GM23338 (cell line): Measurements from ENCODE around the gene DNAJB6. TPM values are rescaled to one million over a fixed set of nuclear protein-coding genes. Genes with fewer than 3 reads are reported as not detected.

Experiments
- ATAC-seq: fragments of 200-7000 bp; cut with Tn5 transposase; 3 replicates; pipeline ENCODE4 v1.9.1; 2020
- DNase-seq: peaks from one replicate; pipeline ENCODE4 v3.0.0-alpha.2; 2015; ENCODE audit warnings: low spot score
- H2AFZ ChIP-seq: fragments of 200-600 bp; sonication (generic); 2 replicates; pipeline ENCODE4 v1.8.0; 2016; ENCODE audit warnings: antibody characterized with exemption, mild to moderate bottlenecking, moderate library complexity
- H3F3A ChIP-seq: fragments of 200-600 bp; sonication (generic); replicated peaks from 2 replicates; pipeline ENCODE4 v1.8.0; 2017; ENCODE audit warnings: antibody characterized with exemption, mixed run types, low read depth
- H3K27ac ChIP-seq: fragments of 200-600 bp; sonication (generic); 2 replicates; pipeline ENCODE4 v1.6.1; 2016; ENCODE audit warnings: low read depth
- H3K27me3 ChIP-seq: fragments of 200-600 bp; sonication (generic); 2 replicates; pipeline ENCODE4 v1.8.0; 2016; ENCODE audit warnings: mild to moderate bottlenecking, mixed run types, moderate library complexity; ENCODE audit not compliant: insufficient read depth
- H3K36me3 ChIP-seq: fragments of 200-600 bp; sonication (generic); 2 replicates; pipeline ENCODE4 v1.8.0; 2016; ENCODE audit warnings: mild to moderate bottlenecking; ENCODE audit not compliant: insufficient read depth
- H3K4me1 ChIP-seq: fragments of 200-600 bp; sonication (generic); 2 replicates; pipeline ENCODE4 v1.8.0; 2016; ENCODE audit warnings: mild to moderate bottlenecking, moderate library complexity; ENCODE audit not compliant: insufficient read depth
- H3K4me2 ChIP-seq: fragments of 200-600 bp; sonication (generic); 2 replicates; pipeline ENCODE4 v1.7.1; 2017; ENCODE audit warnings: mixed run types
- H3K4me3 ChIP-seq: fragments of 200-600 bp; sonication (generic); 2 replicates; pipeline ENCODE4 v1.6.1; 2016; ENCODE audit warnings: mixed run types
- H3K79me2 ChIP-seq: fragments of 200-600 bp; sonication (generic); replicated peaks from 2 replicates; pipeline ENCODE4 v1.8.0; 2017; ENCODE audit warnings: mild to moderate bottlenecking; ENCODE audit not compliant: insufficient read depth
- H3K9me2 ChIP-seq: fragments of 200-600 bp; sonication (generic); 2 replicates; pipeline ENCODE4 v1.8.0; 2017; ENCODE audit not compliant: insufficient read depth
- H4K20me1 ChIP-seq: fragments of 200-600 bp; sonication (generic); replicated peaks from 2 replicates; pipeline ENCODE4 v1.8.0; 2017; ENCODE audit warnings: mild to moderate bottlenecking; ENCODE audit not compliant: insufficient read depth
- H3K27ac Mint-ChIP-seq: 2 replicates; pipeline ENCODE4 v1.8.0; 2020; ENCODE audit warnings: inconsistent platforms, mild to moderate bottlenecking, moderate library complexity, mixed read lengths
- H3K27me3 Mint-ChIP-seq: 3 replicates; pipeline ENCODE4 v1.8.0; 2022; ENCODE audit warnings: low read depth, mild to moderate bottlenecking, moderate library complexity, mixed read lengths, inconsistent platforms; ENCODE audit not compliant: insufficient read depth, poor library complexity
- H3K36me3 Mint-ChIP-seq: 3 replicates; pipeline ENCODE4 v1.8.0; 2021; ENCODE audit warnings: low read depth, mild to moderate bottlenecking, inconsistent platforms, moderate library complexity, mixed read lengths
- H3K4me1 Mint-ChIP-seq: 3 replicates; pipeline ENCODE4 v1.8.0; 2020; ENCODE audit warnings: mild to moderate bottlenecking, inconsistent platforms, mixed read lengths
- H3K4me3 Mint-ChIP-seq: 3 replicates; pipeline ENCODE4 v1.8.0; 2021; ENCODE audit warnings: moderate library complexity, mild to moderate bottlenecking, inconsistent platforms, mixed read lengths
- H3K9me3 Mint-ChIP-seq: 3 replicates; pipeline ENCODE4 v1.8.0; 2020; ENCODE audit warnings: moderate library complexity, mild to moderate bottlenecking, inconsistent platforms, mixed read lengths
- CREB1 ChIP-seq: fragments of 250-450 bp; sonication (Bioruptor Pico); IDR thresholded peaks from 2 replicates; pipeline ENCODE4 v1.5.0; 2020; ENCODE audit warnings: low read depth, mild to moderate bottlenecking, moderate library complexity
- CTCF ChIP-seq, 2 experiments: fragments of 200-600 bp in 1 of 2; sonication (generic) in 1 of 2; conservative IDR thresholded peaks; 2 replicates each; pipeline versions ENCODE4 v1.5.1 to v1.6.1; 2016 to 2017; ENCODE audit warnings: antibody characterized with exemption in 2 of 2, low read depth in 2 of 2, mild to moderate bottlenecking in 2 of 2, moderate library complexity in 1 of 2
- ETS1 ChIP-seq: IDR thresholded peaks from 2 replicates; pipeline ENCODE4 v1.6.1; 2016; ENCODE audit warnings: antibody characterized with exemption
- EZH2 ChIP-seq: fragments of 200-600 bp; sonication (generic); IDR thresholded peaks from one replicate; pipeline ENCODE4 v1.8.0; 2017; ENCODE audit warnings: antibody characterized with exemption, mild to moderate bottlenecking, low read depth; ENCODE audit not compliant: unreplicated experiment
- EZH2phosphoT487 ChIP-seq: fragments of 200-600 bp; sonication (generic); IDR thresholded peaks from one replicate; pipeline ENCODE4 v1.8.1; 2018; ENCODE audit warnings: antibody characterized with exemption; ENCODE audit not compliant: unreplicated experiment
- JUNB ChIP-seq: IDR thresholded peaks from one replicate; pipeline ENCODE4 v1.6.1; 2016; ENCODE audit warnings: antibody characterized with exemption; ENCODE audit not compliant: unreplicated experiment
- NANOG ChIP-seq: IDR thresholded peaks from 2 replicates; pipeline ENCODE4 v1.6.1; 2016; ENCODE audit warnings: antibody characterized with exemption, borderline replicate concordance
- POLR2AphosphoS5 ChIP-seq: IDR thresholded peaks from 2 replicates; pipeline ENCODE4 v1.6.1; 2016; ENCODE audit warnings: antibody characterized with exemption, low read depth
- REST ChIP-seq: IDR thresholded peaks from one replicate; pipeline ENCODE4 v1.6.1; 2018; ENCODE audit warnings: antibody characterized with exemption; ENCODE audit not compliant: unreplicated experiment
- STAT1 ChIP-seq: IDR thresholded peaks from one replicate; pipeline ENCODE4 v1.6.1; 2016; ENCODE audit warnings: antibody characterized with exemption; ENCODE audit not compliant: unreplicated experiment
- ZNF114 ChIP-seq: fragments of 250-450 bp; sonication (Bioruptor Pico); IDR thresholded peaks from 2 replicates; pipeline ENCODE4 v1.5.0; 2020; ENCODE audit warnings: mild to moderate bottlenecking, moderate library complexity
- polyA plus RNA-seq: library from polyadenylated mRNA; unstranded; fragments of >200 nt; fragmentation: Nextera tagmentation; extraction: Ambion mirVana; gene quantifications from 2 replicates; pipeline ENCODE4 v1.2.1, GENCODE V29; 2016
- total RNA-seq: library from RNA; depleted of rRNA; stranded (reverse); fragments of >200 nt; shearing (Covaris generic); gene quantifications from 2 replicates; pipeline ENCODE4 v1.2.3, GENCODE V29; 2014

Gene DNAJB6
- total and polyA plus RNA-seq, 2 experiments from 2014 or later: 308 to 322 TPM

GRCh38 chr7:157297185-157297584 is 39.6 kb upstream of the DNAJB6 start (continued):
- no peak for TF ChIP-seq CTCF (conservative IDR thresholded peaks at IDR 0.05; ENCODE audit: low read depth in 2 of 2)
- TF ChIP-seq ETS1: no peak
- TF ChIP-seq STAT1: no peak
- no peak for TF ChIP-seq NANOG
- TF ChIP-seq JUNB: no peak
- TF ChIP-seq POLR2AphosphoS5: no peak
- TF ChIP-seq CREB1 (CRISPR knock-in tag): no peak
- no peak for TF ChIP-seq EZH2
- TF ChIP-seq EZH2phosphoT487: no peak
- no peak for TF ChIP-seq REST
- no peak for TF ChIP-seq ZNF114 (CRISPR knock-in tag)

GRCh38 chr7:157299317-157299612 is 37.5 kb upstream of the DNAJB6 start:
- Mint-ChIP-seq H3K4me3 (no peak overlapping the region; the same call in 2 of the 3 replicates), H3K36me3 (peaks cover 6% of the 10 kb centered on the region; the same call in 2 of the 3 replicates), H3K27me3 (peaks cover 7% of the 10 kb centered on the region), H3K9me3 (peaks cover 3% of the 10 kb centered on the region; the same call in 2 of the 3 replicates), H3K27ac (peak overlapping the region; percentile 62; the same call in 1 of the 2 replicates), H3K4me1 (peaks cover 16% of the 10 kb centered on the region)
- no peaks in the 10 kb centered on the region; the same call in 1 of the 2 replicates for H3K9me2 ChIP-seq
- H2AFZ ChIP-seq: no peak overlapping the region
- H3K79me2 ChIP-seq: no peaks in the 10 kb centered on the region
- H3K36me3 ChIP-seq: no peaks in the 10 kb centered on the region
- no peak overlapping the region for H3K27ac ChIP-seq
- no peaks in the 10 kb centered on the region for H4K20me1 ChIP-seq
- ATAC-seq (no peak), DNase-seq (no peak)
- H3F3A ChIP-seq: peaks cover 11% of the 10 kb centered on the region; the same call in 1 of the 2 replicates
- no peak overlapping the region for H3K4me3 ChIP-seq
- H3K27me3 ChIP-seq: no peaks in the 10 kb centered on the region
- H3K4me2 ChIP-seq: no peak overlapping the region
- no peaks in the 10 kb centered on the region for H3K4me1 ChIP-seq
- TF ChIP-seq CTCF (conservative IDR thresholded peaks at IDR 0.05; ENCODE audit: low read depth in 2 of 2): no peak
- no peak for TF ChIP-seq REST
